Activated effector memory CD4-positive, alpha-beta T cell treated with Interleukin-2 at 50 U/mL for 16 hours (primary cell): ENCODE measurements around the gene SLC2A4RG.

Experiments used
- DNase-seq: peaks from one replicate; pipeline ENCODE4 v3.0.0-alpha.2; 2020

SLC2A4RG gene

GRCh38 chr20:63741676-63742380 lies 2.3 kb downstream of the SLC2A4RG start:
- DNase-seq = no peak

GRCh38 chr20:63742381-63743024 lies 2.9 kb downstream of the SLC2A4RG start:
- DNase-seq = no peak

DNA sequence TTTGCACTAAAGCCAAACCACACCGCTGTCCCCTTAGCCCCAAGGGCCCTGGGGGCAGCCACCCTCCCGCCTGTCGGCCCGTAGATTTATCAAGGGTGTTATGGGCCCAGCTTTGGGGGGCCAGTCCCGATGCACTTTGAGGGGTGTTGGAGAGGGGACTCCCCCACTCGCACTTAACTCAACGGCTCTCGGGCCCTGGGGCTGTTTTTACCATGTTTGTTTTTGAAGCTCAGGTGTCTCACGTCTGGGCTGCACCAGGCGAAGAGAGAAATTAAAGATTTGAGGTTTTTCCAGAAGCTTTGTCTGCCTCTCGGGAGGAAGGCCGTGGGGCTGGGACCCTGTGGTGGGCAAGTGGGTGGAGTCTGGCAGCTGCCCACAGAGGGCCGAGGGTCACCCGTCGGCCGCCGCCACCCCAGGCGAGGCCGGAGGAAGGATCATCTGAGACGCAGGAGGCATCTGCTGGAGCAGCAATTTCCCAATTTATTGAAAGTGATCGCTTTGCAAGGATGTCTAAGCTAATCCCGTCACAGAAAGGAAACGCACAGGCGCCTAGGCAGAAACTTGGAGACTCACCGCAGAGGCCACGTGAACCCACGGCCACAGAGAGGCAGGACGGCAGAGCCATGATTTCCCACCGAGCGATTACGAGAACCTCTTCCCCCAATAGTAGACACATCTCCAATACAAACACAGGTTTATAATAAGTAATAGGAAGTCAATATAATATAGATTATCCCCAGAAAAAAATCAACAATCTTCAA lies 3.8 kb downstream of the SLC2A4RG start:
- DNase-seq = no peak

DNA sequence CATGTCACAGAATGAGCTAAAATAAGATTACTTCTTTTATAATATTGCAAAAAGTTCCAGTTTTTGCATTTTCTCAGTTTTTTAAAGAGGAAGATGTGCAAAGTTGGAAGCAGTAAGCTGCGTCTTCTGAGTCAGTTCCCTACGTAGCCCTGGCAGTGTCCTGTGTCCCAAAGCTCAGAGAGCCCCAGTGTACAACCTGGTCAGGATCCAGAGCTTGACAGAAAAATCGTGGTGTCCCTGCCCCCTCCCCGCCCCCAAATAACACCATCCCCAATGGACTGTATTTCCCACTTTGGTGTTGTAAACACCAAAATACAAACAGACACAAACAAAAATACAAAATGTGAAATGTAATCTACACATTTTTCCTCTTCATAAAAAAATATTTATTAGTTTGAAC lies 4.6 kb downstream of the SLC2A4RG start:
- DNase-seq = no peak

DNA sequence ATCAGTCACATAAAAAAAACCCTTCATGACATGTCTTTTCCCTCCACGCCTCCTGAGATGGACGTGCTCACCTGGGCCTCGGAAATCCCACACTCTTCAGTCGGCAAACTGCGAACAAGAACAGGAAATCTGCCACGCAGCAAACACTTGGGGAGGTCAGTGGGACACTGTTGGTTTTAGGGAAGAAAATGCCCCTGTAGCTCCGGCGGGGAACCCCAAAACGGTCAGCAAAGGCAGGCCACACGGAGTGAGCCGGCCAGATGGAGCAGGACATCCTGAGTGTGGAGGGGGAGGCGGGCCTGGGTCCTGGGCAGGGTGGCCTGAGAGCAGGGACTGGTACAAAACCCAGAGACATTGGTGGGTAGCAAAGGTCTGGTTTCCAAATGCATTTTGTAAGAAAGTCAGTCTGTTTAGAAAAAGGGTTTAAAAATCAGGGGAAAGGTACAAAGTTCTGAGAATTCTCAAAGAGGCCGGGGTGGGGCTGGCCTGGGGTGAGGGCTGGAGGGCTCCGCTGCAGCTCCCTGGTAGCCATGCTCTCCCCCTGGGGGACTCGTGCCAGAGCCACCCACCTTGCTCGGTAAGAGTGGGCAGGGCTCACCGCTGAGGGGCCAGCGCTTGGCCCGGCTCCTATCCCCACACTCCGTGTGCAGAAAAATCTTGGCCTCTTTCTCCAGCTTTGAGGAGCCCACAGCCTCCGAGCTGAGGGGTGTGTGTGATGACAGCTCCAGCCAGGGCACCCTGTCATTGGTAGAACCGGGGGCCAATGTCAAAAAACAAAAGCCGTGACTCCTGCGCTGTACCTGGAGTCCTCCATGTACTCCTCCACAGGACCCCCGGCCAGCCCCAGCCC lies 5.2 kb downstream of the SLC2A4RG start:
- DNase-seq = no peak

DNA sequence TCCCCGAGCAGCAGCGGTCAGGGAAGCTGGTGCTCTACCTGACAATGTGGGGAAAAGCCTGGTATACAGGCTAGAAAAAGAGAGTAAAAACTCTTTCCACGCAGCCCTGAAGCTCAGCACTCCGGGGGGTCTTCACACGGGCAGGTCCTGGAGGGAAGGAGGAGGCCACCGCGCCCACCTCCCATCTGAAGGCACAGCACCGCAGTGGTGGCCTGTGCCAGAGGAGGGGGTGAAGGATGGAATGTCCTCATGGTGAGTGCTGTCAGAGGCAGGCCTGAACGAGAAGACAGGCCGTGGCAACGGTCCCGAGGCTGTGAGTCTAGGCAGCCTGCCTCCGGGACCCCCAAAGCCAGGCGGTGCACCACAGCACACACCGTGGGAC lies 5.8 kb downstream of the SLC2A4RG start:
- DNase-seq = no peak

DNA sequence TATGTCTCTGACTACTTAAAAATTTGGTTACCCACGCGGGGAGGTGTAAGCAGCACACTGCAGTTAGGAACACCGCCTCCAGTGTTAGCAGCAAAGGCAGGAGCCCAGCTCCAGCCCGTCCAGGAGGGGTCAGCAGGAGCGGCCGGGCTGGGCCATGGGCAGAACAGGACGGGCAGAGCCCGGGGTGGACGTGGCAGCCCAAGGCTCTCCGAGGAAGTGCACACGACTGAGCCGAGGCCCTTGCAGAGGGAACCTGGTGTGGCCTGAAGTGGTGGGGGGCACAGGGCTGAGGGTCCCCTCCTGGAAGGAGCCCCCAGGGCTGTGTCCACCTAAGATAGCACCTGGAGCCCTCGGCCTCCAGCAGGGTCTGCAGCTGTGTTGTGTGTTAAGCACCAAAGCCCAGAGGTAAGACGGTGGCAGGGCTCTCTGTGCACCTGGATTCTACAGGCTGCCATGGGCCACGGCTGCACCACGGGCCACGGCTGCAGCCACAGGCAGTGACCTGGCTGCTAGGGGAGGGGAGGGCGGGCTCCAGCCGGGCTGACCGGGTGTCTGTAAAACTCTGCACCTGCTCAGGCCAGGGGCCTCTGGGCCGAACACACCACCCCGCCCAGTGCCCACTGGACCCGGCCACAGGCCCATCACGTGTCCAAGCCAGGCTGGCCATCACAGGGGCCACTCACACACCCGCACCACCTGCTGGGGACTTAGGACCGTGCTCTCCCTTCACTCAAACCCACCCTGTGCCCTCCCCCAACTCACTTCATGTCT lies 6.6 kb downstream of the SLC2A4RG start:
- no peak for DNase-seq

GRCh38 chr20:63746751-63747315 lies 7.3 kb downstream of the SLC2A4RG start:
- DNase-seq = no peak

- no peak for DNase-seq
Measured at GRCh38 chr20:63747622-63748069, 8.1 kb downstream of the SLC2A4RG start.

- DNase-seq = no peak
Measured at GRCh38 chr20:63748070-63748933, 8.7 kb downstream of the SLC2A4RG start.

- DNase-seq = no peak
Measured at GRCh38 chr20:63748934-63749270, 9.3 kb downstream of the SLC2A4RG start.

DNA sequence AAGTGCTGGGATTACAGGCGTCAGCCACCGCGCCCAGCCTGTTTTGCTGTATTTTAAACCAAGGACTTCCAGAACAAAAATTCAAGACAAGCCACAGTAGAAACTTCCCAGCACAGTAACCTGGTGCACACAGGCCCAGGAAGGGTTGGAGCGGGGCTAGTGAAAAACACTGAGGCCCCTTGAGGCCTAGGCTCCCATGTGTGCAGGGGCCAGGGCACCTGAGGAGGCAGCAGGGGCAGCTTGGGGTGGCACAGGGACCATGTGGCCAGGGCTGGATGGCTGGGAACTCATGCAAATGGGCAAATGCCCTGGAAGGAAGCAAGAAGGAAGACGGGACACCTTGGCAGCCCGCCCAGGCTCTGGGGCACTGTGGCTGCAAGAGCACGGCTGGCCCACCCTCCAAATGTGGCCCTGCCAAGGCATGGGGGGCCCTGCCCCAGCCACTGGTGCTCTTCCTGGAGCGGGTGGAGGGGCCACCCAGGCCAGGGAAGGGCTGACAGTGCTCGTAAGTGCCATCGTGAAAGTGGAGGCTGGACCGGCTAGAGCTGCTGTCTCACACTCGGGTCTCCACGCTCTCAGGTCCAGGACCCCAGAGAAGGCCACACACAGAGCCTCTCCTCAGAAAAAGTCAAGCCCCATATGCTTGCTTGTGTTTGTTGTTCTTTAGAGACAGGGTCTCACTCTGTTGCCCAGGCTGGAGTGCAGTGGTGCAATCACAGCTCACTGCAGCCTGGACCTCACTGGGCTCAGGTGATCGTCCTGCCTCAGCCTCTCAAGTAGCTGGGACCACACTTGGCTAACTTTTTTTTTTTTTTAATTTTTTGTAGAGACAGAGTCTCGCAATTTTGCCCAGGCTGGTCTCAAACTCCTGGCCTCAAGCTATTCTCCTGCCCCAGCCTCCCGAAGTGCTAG lies 10.3 kb downstream of the SLC2A4RG start:
- no peak for DNase-seq

GRCh38 chr20:63750807-63751470 lies 11.4 kb downstream of the SLC2A4RG start:
- peak; percentile 64 for DNase-seq

DNA sequence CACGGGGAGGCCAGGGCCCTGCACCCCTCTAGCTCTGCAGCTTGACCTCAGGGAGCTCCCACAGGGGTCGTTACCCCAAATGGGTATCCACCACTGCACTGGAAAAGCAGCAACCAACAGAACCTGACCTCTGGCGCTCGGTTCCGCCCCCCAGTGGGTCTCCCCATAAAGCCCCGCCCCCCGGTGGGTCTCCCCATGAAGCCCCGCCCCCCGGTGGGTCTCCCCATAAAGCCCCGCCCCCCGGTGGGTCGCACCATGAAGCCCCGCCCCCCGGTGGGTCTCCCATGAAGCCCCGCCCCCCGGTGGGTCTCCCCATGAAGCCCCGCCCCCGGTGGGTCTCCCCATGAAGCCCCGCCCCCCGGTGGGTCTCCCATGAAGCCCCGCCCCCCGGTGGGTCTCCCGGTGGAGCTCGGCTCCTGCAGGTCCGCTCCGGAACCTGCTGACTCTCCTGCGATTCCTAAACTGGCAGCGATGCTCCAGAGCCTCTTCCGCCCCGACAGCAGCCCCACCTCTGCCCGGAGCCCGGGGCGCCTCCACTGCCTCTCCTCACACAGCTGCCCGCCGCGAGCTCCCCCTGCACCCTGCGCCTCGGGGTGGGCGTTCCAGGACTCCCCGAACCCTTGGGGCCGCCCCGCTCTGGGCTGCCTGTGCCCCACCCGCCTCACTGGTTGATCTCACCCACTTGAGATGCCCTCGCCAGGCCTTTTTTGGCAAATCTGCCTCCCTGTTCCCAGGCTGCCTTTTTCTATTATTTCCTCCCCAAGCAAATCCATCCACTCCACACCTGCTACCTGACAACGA lies 12.1 kb downstream of the SLC2A4RG start:
- DNase-seq = no peak

- no peak for DNase-seq
Measured at GRCh38 chr20:63752411-63753101, 13.0 kb downstream of the SLC2A4RG start.

DNA sequence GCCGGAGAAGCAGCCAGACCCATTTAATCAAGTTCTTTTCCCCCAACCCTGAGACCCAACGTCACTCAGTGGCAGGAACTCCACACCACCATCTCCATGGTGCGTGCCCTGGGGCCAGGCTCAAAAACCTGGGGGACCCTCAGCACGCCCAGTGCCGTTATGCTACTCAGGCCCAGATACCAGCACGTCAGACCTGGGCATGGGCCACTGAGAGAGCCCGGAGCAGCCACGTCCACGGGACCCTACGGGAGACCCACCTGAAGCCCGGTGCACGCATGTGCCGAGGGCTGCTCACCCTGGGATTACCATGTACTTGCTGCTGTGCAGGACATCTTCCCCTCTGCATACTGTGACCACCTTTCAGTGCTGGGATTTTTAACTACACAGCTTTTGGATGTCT lies 13.8 kb downstream of the SLC2A4RG start:
- no peak for DNase-seq

GRCh38 chr20:63754008-63754407 lies 14.4 kb downstream of the SLC2A4RG start:
- DNase-seq = no peak
